Measurements from ENCODE around the gene CFAP251. TPM values are rescaled to one million over a fixed set of nuclear protein-coding genes. Genes with fewer than 3 reads are reported as not detected.

The CFAP251 gene
- total and polyA plus RNA-seq, 2 of the 8 experiments (the other 6 are each of a cell fraction or from before 2014, with no cell fraction given) = 1.8 to 2.9 TPM

GRCh38 chr12:122012184-122012583, 93.8 kb downstream of the CFAP251 start (continued):
- no peak for TF ChIP-seq RXRA (IDR thresholded peaks at IDR 0.05; ENCODE audit: insufficient read depth, low read depth, low read length)
- TF ChIP-seq SRF (IDR thresholded peaks at IDR 0.05; ENCODE audit: low read depth, low read length) = no peak
- no peak for TF ChIP-seq ASH2L (IDR thresholded peaks at IDR 0.05; ENCODE audit: low read length)
- no peak for TF ChIP-seq ATF2 (IDR thresholded peaks at IDR 0.05; ENCODE audit: low read length)
- no peak for TF ChIP-seq TAF1 (IDR thresholded peaks at IDR 0.05; ENCODE audit: low read depth, low read length)
- TF ChIP-seq ATF3 (IDR thresholded peaks at IDR 0.05; ENCODE audit: insufficient read depth, low read depth, low read length) = no peak
- no peak for TF ChIP-seq SP2 (IDR thresholded peaks at IDR 0.05; ENCODE audit: low read length)
- TF ChIP-seq SIRT6 (IDR thresholded peaks at IDR 0.05; ENCODE audit: low read length) = no peak

All from H1 (cell line).